NCI-H2171 treated with DMSO at 0.1 percent for 48 hours (cell line): ENCODE results near the gene SNRPA1.
A peak's percentile ranks its signal among the peaks of the same experiment; 100 is the strongest.

ENCODE experiments used
- DNase-seq: peaks from one replicate; lab custom pipeline; 2025; lab: John Stamatoyannopoulos, UW

SNRPA1 gene

DNA sequence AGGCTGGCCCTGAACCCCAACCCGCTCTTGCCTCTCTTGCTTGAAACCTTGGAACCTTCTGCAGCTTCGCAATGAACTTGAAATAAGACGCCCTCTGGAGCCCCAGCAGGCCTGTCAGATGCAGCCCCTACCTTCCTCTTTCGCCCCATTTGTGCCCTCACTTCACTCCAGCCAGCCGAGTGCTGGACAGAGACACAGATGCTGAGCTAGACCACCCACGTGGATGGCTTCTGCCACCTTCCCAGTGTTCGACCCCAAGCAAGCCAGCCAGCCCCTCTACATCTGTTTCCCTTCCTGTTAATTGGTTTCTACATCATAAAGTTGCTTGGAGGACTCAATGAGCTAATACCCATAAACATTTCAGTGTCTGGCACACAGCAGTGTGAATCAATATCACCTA lies 23.8 kb upstream of the SNRPA1 start:
- DNase-seq: no peak

- DNase-seq: no peak
These were observed 23.2 kb upstream of the SNRPA1 start for GRCh38 chr15:101318147-101318819.

GRCh38 chr15:101317336-101317872 lies 22.4 kb upstream of the SNRPA1 start:
- no peak for DNase-seq

DNA sequence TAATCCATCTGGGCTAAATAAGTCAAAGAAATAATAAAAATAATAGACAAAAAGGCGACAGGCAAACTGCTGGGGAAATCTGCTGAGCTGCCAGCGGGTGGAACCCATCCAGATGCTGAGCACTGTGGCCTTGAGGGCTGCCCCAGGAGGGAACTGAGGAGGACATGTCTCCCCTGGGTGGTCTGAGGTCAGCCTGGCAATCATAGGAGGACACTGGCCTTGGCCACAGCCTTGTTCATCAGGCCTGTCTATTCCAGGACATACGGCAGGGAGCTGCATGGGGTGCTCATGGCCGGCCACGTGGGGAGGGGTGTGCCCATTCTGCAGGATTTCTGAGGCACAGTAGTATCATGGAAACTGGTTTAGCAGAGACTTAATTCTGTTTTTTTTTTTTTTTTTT lies 21.5 kb upstream of the SNRPA1 start:
- no peak for DNase-seq

- no peak for DNase-seq
These were observed 20.7 kb upstream of the SNRPA1 start for GRCh38 chr15:101315736-101316135.

DNA sequence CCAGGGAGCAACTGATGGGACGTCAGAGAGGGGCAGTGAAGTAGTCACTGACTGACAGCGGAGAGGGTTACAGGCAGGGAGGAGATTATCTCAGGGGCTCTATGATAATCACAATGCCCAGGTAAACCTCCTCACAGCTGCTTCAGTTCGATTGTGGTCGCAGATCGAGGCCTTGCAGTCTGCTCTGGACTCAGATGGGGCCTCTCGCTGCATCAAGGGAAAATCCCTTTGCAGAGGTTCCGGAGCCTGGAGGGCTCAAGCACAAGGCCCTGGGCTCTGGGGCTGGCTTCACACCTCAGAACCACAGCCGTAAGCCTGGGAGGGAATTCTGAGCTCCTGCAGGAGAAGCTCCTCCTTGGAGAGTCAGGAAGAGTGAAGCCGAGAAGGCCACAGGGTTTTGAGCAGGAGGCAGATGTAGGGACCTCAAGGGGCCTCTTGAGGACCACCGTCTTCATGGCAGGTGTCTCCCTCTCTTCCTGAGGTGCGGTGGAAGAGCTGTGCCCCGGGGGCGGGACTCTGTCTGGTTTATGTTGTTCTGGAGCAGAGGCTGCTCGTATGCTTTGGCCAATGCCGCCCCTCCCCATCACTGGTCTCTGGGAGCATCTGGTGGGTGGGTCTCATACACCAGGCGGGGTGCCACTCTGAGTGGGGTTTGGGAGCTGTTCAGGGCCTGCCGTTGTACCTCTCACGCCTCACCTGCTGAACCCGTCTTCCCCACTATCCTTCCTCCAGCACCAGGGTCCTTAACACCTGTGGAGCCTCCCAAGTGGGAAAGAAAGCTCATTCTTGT lies 19.5 kb upstream of the SNRPA1 start:
- no peak for DNase-seq

GRCh38 chr15:101313041-101313761 lies 18.2 kb upstream of the SNRPA1 start:
- no peak for DNase-seq

DNA sequence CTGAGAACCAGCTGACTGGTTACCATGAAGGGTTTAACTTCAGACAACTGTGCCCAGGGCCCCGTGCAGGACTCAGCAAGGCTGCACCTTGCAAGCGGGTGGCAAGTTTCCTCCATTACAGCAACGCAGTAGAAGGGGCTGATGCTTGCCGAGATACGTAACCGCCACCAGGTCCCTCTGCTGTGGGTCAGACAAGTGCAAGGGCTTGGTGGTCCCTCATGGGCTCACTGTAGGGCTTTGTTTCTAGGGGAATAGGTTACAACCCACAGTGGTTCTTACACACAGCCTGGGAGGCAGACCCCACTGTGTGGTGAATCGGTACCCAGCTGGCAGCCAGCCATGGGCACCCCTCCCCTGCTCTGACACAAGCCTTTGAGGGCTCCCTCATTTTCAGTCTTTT lies 15.5 kb upstream of the SNRPA1 start:
- DNase-seq: no peak

- no peak for DNase-seq
These were observed 15.1 kb upstream of the SNRPA1 start for GRCh38 chr15:101310161-101310480.

DNA sequence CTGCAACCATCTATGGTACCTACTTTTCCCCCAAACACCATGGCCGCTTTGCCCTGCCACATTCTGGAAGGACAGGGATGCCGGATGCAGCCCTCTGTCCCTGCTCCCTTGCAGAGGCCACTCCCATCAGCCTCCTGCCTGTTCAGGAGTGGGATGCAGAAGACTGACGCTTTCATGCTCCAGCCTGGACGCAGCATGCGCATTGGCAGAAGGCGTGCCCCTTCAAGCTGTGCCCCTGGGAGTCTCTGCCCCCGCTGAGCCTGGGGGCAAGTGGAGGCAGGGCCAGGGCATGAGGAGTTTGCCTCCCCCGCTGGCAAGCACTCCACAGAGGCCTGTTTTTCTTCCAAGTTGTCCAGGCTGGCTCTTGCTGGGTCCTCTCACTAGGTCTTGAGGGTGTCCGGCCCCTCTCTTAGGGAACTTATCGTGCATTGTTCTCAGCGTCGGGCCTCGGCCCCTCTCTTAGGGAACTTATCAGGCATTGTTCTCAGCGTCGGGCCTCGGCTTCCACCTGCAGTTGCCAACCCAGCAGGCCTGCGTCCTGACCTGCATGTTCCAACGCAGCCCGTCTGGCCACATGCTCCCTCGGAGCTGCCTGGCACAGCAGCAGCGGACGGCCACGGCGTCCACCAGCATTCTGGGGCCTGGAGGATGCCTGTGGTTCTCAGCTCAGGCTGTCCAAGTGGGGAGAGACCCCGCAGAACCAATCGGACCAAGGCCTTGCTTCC lies 14.6 kb upstream of the SNRPA1 start:
- DNase-seq: no peak

- DNase-seq: no peak
These were observed 13.8 kb upstream of the SNRPA1 start for GRCh38 chr15:101308604-101309435.

DNA sequence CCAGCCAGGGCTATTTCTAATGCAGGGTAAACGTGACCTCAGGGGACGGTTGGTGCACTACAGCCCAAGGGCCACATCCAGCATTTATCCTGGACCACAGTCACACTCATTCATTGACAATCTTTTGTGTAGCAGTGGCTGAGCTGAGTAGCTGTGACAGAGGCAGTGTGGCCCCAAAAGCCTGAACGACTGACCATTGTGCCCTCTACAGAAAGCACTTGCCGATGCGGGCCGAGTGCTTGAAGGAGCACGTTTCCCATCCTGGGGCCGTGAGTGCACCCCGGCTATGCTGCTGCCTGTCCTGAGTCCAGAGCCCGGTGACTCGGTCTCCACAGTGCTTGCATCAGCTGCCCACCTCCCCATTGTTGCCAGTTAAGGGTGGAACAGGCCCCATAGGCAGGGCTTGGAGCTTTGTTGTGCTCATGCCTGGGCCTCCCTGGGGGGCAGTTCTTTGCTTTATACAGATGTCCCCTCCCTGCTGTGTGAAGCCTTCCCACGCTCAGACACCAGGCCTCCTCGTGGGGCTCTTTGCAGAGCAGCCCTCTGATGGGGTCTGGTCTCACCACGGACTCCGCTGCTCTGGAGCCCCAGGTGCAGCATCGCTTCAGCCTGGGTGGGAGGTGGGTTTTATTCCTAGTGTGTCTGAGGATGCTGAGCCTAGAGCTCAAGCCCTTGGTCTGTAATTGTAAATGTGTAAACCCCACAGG lies 13.0 kb upstream of the SNRPA1 start:
- DNase-seq: no peak

DNA sequence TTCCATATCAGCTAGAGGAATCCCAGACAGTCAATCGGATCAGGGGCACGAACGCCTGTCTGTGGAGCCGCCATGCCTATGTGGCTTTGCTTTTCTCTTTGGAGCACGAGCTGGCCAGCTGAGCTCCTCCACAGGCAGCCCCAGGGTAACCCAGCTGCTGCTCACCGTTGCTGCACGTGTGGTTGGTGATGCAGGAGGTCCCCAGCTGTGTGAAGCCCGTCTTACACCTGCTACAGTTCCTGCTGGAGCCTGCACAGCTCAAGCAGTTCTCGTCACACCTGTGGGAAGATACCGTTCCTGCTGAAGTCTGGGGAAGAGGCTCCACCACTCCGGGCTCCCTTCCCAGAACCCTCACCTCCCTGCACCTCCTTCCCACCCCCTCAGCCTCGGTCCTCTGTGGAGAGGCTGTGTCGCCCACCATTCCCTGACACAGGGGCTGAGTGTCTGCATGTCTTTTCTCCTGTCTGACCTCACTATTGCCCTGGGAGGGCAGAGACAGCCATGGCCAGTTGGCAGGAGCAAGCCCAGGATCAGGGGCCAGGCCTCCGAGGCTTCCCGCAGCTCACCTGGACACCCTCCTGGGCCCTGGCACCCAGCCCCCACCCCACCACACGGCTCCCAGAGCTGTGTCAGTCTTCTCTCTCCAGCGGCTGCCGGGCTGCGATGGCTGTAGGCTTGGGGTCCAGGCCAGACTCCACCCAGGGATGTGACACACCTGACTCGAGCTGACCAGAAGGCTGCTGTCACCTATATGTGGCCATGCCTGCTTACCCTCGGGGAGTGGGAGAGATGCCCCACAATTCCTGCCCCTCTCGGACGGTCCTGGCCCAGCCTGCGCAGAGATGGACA lies 12.2 kb upstream of the SNRPA1 start:
- peak; percentile 52 for DNase-seq

DNA sequence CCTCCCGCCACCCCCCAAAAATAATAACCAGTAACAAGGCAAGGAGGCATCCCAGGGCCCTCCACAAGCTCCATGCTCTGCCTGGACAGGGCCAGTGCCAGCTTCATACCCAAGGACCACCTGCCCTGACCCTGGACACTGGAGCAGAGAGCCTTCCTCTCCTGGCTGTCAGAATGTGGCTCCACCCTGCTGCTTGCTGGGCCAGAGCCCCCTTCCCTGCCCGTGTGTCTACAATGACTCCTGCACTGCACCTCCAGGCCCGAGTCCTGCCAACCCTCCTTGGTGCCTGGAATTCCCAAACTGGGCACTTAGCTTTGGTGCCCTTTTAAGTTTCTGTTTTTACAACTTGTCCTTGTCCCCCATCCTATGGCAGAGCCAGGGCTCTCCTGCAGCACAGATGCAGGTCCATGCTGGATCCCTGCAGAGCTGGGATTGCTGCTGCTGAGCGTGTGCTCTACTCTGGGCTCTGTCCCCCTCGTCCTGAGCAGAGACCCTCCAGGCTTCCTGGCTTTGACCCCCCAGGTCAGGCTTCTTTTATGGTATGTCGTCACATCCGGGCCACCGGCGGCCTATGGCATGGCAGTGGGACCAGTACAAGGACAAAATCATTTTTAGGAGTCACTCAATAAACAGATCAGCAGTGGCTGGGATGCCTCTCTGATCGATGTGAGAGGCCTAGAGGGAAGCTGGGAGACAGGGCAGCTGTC lies 11.4 kb upstream of the SNRPA1 start:
- DNase-seq: no peak

- no peak for DNase-seq
These were observed 10.8 kb upstream of the SNRPA1 start for GRCh38 chr15:101305820-101306255.

DNA sequence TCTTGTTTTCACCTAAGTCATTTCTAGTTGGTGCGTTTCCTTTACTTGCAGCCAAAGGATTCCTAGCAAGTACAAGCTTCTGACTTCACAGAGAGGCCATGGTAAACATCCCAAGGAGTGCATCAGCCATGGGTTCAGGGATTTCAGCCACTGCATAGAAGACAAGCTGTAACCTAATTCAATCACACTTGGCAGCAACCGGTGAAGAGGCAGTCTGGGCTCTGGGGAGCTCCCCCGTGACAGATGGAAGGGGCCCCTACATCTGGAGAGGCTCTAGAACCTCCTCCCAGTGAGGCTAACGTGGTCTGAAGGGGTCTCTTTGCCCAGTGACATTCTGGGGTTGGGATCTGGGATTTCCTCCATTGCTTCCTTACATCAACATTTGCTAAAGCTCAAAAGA lies 8.4 kb upstream of the SNRPA1 start:
- DNase-seq: peak; percentile 9

GRCh38 chr15:101296418-101297405 lies 1.7 kb upstream of the SNRPA1 start:
- no peak for DNase-seq
